ENCODE measurements around the gene SCNN1A. TPM values are rescaled to one million over a fixed set of nuclear protein-coding genes. Genes with fewer than 3 reads are reported as not detected.

SCNN1A gene
- total and polyA plus RNA-seq, 2 donors (not counting 1 experiment from before 2014, with no cell fraction given), result 0.20 TPM; not detected in 1

DNA sequence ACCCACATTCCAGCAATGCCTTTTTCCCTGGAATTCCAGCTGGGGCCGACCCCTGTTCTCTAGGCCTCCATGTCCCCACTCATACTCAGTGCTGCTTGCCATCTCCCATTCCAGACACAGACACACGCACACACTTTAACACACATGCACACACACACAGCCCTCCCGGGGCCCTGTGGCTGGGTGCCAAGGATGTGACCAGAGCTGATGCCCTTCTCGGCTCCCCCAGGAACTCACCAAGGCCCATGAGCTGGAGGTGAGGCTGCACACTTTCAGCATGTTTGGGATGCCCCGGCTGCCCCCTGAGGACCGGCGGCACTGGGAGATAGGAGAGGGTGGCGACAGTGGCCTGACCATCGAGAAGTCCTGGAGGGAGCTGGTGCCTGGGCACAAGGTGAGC is 60.6 kb downstream of the SCNN1A start:
- H3K9me3 ChIP-seq (ENCODE audit: control extremely low read depth in 1 of 3, control insufficient read depth in 2 of 3, insufficient read depth in 1 of 3, low read length in 2 of 3), result peaks cover 0 to 6% (median 0%) of the 10 kb centered on the region in 3 donors
- H3K36me3 ChIP-seq (replicated peaks in 1 of 2; ENCODE audit: control extremely low read depth in 1 of 2, control insufficient read depth in 1 of 2, extremely low read depth in 1 of 2, insufficient read depth in 2 of 2, low read length in 1 of 2), result no peaks in the 10 kb centered on the region
- no peaks in the 10 kb centered on the region for H3K79me2 ChIP-seq (ENCODE audit: control insufficient read depth, insufficient read depth, low read length)
- TF ChIP-seq, protein P1, sequence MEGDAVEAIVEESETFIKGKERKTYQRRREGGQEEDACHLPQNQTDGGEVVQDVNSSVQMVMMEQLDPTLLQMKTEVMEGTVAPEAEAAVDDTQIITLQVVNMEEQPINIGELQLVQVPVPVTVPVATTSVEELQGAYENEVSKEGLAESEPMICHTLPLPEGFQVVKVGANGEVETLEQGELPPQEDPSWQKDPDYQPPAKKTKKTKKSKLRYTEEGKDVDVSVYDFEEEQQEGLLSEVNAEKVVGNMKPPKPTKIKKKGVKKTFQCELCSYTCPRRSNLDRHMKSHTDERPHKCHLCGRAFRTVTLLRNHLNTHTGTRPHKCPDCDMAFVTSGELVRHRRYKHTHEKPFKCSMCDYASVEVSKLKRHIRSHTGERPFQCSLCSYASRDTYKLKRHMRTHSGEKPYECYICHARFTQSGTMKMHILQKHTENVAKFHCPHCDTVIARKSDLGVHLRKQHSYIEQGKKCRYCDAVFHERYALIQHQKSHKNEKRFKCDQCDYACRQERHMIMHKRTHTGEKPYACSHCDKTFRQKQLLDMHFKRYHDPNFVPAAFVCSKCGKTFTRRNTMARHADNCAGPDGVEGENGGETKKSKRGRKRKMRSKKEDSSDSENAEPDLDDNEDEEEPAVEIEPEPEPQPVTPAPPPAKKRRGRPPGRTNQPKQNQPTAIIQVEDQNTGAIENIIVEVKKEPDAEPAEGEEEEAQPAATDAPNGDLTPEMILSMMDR (IDR thresholded peaks at IDR 0.05), result no peak
- TF ChIP-seq EZH2 (IDR thresholded peaks at IDR 0.05; ENCODE audit: borderline replicate concordance, insufficient read depth, low read depth, low read length, poor library complexity, severe bottlenecking), result no peak
- WGBS (ENCODE audit: insufficient coverage), result 97% methylated on average over 9 of the region's 9 CpGs
- no peak overlapping the region for H3K27ac ChIP-seq (ENCODE audit: low read length in 2 of 2)
- intact Hi-C loops (cut with micrococcal nuclease), result no loop called here
- no peak overlapping the region for H3K4me3 ChIP-seq (ENCODE audit: control extremely low read depth in 1 of 5, extremely low read depth in 1 of 5, insufficient read depth in 1 of 5, low read depth in 2 of 5, low read length in 4 of 5)
- H3K4me3 Mint-ChIP-seq, result no peak overlapping the region
- CTCF ChIA-PET, result no interaction called here
- no peak for DNase-seq
- H3K9me3 Mint-ChIP-seq (ENCODE audit: insufficient read depth), result no peaks in the 10 kb centered on the region
- ATAC-seq (ENCODE audit: low read depth), result no peak
- H3K4me1 Mint-ChIP-seq, result no peaks in the 10 kb centered on the region
- POLR2A ChIA-PET, result no interaction called here
- peaks cover 0 to 75% (median 28%) of the 10 kb centered on the region in 4 experiments for H3K27me3 ChIP-seq (replicated peaks in 1 of 4; ENCODE audit: control extremely low read depth in 1 of 4, control insufficient read depth in 3 of 4, insufficient read depth in 4 of 4, low read length in 3 of 4)
- peaks cover 62% of the 10 kb centered on the region for H3K27me3 Mint-ChIP-seq
- H4K20me1 ChIP-seq (ENCODE audit: control insufficient read depth, insufficient read depth, low read length, poor library complexity, severe bottlenecking), result no peaks in the 10 kb centered on the region
- H3K4me2 ChIP-seq (replicated peaks; ENCODE audit: low read depth, low read length, poor library complexity, severe bottlenecking), result no peak overlapping the region
- H3K9ac ChIP-seq (ENCODE audit: low read length), result no peak overlapping the region
- H3K4me1 ChIP-seq (ENCODE audit: control insufficient read depth in 2 of 2, insufficient read depth in 2 of 2, low read length in 2 of 2), result peaks cover 10 to 13% of the 10 kb centered on the region in 2 donors
- H3K27ac Mint-ChIP-seq, result no peak overlapping the region
- H2AFZ ChIP-seq (ENCODE audit: insufficient read depth, low read depth, low read length, poor library complexity, severe bottlenecking), result no peak overlapping the region

DNA sequence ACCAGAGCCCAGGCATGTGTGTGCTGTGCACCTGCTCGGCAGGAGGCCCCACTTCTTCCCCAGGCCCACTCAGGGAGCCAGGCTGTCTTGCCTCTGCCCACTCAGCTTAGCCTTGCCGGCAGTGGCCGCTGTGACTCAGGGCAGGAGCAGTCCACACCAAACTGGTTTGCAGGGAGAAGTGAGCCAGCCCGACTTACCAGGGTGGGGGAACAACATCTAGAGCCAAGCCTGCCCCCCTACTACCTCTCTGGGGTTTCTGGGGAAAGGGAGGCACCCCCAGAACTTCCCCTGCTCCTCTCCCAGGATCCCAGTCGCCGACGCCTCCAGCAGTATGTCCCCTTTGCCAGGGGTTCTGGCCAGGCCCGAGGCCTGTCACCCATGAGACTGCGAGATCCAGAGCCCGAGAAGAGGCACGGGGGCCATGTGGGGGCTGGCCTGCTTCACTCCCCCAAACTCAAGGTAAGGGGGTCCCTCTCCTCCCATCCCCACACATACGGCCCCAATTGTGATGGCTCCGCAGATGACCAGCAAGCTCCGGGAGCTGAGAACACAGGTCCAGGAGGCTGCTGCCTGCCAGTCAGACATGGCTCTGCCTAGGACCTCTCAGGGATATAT is 61.9 kb downstream of the SCNN1A start:
- Histone ChIP-seq H3K27me3 (replicated peaks in 1 of 4; ENCODE audit: control extremely low read depth in 1 of 4, control insufficient read depth in 3 of 4, insufficient read depth in 4 of 4, low read length in 3 of 4) (peaks cover 0 to 73% (median 25%) of the 10 kb centered on the region in 4 experiments), H3K4me1 (ENCODE audit: control insufficient read depth in 2 of 2, insufficient read depth in 2 of 2, low read length in 2 of 2) (peaks cover 10 to 13% of the 10 kb centered on the region in 2 donors), H3K9ac (ENCODE audit: low read length) (no peak overlapping the region), H3K27ac (ENCODE audit: low read length in 2 of 2) (no peak overlapping the region), H3K4me3 (ENCODE audit: control extremely low read depth in 1 of 5, extremely low read depth in 1 of 5, insufficient read depth in 1 of 5, low read depth in 2 of 5, low read length in 4 of 5) (no peak overlapping the region), H3K36me3 (replicated peaks in 1 of 2; ENCODE audit: control extremely low read depth in 1 of 2, control insufficient read depth in 1 of 2, extremely low read depth in 1 of 2, insufficient read depth in 2 of 2, low read length in 1 of 2) (no peaks in the 10 kb centered on the region), H3K4me2 (replicated peaks; ENCODE audit: low read depth, low read length, poor library complexity, severe bottlenecking) (no peak overlapping the region), H2AFZ (ENCODE audit: insufficient read depth, low read depth, low read length, poor library complexity, severe bottlenecking) (no peak overlapping the region), H4K20me1 (ENCODE audit: control insufficient read depth, insufficient read depth, low read length, poor library complexity, severe bottlenecking) (no peaks in the 10 kb centered on the region), H3K9me3 (ENCODE audit: control extremely low read depth in 1 of 3, control insufficient read depth in 2 of 3, insufficient read depth in 1 of 3, low read length in 2 of 3) (peaks cover 0 to 6% (median 0%) of the 10 kb centered on the region in 3 donors), H3K79me2 (ENCODE audit: control insufficient read depth, insufficient read depth, low read length) (no peaks in the 10 kb centered on the region)
- ATAC-seq (ENCODE audit: low read depth) (no peak), DNase-seq (no peak)
- ChIA-PET CTCF (no interaction called here), POLR2A (no interaction called here)
- H3K9me3 Mint-ChIP-seq (ENCODE audit: insufficient read depth), result no peaks in the 10 kb centered on the region
- WGBS (ENCODE audit: insufficient coverage), result 96% methylated on average over 11 of the region's 14 CpGs
- H3K27me3 Mint-ChIP-seq, result peaks cover 60% of the 10 kb centered on the region
- H3K4me3 Mint-ChIP-seq, result no peak overlapping the region
- H3K4me1 Mint-ChIP-seq, result no peaks in the 10 kb centered on the region
- intact Hi-C loops (cut with micrococcal nuclease), result no loop called here
- no peak for TF ChIP-seq EZH2 (IDR thresholded peaks at IDR 0.05; ENCODE audit: borderline replicate concordance, insufficient read depth, low read depth, low read length, poor library complexity, severe bottlenecking)
- TF ChIP-seq, protein P1 (IDR thresholded peaks at IDR 0.05), result no peak
- no peak overlapping the region for H3K27ac Mint-ChIP-seq

All from B cell (primary cell).